GM21786 (cell line): ENCODE measurements around the gene TIAM1.

Experiments used
- ATAC-seq: cut with Tn5 transposase; IDR thresholded peaks from one replicate; pipeline ENCODE4 v1.9.1; 2021; ENCODE audit not compliant: unreplicated experiment

TIAM1 gene

DNA sequence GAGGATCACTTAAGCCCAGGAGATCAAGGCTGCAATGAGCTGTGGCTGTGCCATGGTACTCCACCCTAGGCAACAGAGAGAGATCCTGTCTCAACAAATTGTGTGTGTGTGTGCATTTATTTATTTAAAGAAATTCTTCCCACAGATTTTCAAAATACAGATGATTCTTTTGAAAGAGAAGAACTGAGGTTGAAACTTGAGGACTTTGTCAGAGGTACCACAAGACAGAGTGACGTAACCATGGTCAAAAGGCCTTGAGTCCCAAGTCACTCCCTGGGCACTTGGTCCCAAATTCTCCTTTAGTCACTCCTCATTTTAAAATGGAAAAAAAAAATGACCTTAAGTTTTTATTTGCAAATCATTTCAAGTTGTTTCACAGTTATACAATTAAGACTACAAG is 57.4 kb downstream of the TIAM1 start:
- ATAC-seq, result no peak

DNA sequence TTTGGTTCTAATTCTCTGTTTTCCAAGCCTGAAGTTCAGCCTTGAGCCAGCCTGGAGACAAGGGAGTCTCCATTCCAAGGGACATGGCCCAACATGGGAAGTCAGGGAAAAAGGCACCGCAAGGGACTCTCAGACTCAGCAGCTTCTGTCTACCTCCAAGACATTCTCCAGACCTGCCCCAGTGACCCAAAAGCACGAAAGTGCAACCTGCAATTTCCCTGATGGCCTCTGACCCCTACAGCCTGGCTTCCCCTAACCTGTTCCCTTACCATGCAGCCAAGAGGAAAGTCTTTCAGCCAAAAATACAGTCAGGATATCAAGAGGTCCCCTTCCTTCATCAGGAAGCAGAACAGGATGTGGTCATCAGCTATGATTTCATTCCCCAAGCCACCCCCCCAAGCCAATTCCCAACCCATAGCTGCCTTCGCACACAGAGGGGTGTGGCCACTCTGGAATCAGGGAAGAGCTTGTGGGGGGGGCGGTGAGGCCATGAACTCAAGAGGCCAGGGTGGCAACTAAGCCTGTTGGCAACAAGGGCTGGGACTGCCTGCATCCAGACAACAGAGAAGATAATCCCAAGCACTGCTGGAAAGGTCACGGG is 59.2 kb downstream of the TIAM1 start:
- ATAC-seq, result no peak

DNA sequence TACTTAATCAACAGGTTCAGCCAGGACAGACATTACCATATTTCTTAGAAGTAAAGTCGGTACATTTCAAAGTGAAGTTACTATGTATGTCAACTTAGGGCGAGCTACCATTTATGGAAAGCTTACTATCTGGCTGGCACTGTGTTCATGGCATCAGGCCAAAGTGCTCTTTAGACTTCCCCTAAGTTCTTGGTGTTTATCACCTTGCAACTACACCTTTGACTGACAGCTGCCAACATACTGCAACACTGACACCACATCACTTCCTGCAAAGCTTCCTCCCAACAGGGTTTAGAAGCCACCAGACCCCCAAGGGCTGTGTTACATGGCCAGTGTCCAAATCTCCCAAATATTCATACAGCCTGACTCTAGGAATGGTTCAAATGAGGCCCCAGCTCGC is 61.0 kb downstream of the TIAM1 start:
- ATAC-seq, result no peak

DNA sequence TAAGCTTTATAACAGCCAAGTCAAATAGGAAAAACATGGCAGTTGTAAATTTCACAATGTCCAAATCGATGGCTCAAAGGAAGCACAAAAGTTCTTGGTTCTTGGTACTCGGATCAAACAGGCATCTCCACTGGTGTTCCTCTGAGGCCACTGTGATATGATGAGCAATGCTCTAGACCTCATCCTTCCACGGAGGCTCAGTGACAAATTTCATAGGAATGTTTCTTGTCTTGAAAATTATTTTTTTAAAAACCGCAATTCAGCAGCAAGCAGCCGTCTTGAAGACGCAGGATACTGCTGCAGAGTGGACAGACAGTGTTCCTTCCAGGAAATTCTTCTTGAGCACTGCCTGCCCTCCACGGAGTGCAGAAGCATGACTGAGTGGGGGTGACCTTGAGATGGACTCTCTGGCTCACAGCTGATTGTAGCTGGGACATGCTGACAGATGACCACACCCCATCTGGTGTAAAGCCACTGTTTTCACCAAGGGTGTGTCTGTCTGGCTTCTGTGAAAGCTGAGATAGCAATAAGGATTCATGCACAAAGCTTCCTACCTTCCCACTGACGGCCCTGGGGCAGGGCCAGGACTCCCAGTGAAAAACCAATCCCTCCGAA is 61.9 kb downstream of the TIAM1 start:
- ATAC-seq, result no peak

DNA sequence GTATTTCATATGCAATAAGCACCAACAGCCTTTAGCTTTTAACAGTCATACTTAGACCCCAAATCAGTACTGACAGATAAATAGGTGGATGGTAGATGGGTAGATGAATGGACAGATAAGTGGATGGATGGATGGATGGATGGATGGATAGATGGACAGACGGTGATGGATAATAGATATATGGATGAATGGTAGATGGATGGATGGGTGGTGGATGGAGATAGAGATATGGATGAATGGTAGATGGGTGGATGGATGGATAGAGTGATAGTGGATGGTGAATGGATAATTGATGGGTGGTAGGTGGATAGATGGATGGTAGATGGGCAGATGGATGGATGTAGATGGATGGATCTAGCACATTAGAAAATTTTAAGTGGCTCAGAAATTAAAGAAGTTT is 62.5 kb downstream of the TIAM1 start:
- ATAC-seq, result no peak

DNA sequence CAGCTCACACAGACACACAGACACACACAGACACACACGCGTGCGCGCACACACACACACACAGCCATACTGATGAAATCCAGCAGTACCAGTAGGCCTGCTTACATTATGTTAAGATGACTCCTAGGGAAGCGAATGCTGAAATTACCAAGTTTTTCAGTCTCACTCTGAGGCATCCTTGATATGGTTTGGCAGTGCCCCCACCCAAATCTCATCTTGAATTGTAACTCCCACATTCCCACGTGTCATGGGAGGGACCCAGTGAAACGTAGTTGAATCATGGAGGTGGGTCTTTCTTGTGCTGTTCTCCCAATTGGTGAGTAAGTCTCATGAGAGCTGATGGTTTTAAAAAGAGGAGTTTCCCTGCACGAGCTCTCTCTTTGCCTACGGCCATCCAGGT is 64.1 kb downstream of the TIAM1 start:
- no peak for ATAC-seq

DNA sequence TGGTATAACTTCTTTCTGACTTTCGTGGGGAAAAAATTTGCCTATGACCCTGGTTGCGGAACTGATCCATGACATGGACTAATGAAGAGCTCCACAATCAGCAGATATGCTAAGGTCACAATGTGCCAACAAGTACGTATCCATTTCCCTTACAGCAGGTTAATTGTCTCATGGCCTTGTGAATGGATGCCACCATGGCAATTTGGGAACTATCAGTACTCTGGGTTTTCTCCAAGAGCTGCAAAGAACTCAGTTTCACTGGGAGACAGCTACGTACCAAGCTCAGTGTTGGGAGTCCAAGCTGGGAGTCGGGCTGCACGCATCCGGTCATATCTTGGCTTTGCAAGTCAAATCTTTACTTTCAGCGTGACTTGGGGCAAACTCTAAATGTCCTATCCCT is 64.8 kb downstream of the TIAM1 start:
- ATAC-seq, result no peak

DNA sequence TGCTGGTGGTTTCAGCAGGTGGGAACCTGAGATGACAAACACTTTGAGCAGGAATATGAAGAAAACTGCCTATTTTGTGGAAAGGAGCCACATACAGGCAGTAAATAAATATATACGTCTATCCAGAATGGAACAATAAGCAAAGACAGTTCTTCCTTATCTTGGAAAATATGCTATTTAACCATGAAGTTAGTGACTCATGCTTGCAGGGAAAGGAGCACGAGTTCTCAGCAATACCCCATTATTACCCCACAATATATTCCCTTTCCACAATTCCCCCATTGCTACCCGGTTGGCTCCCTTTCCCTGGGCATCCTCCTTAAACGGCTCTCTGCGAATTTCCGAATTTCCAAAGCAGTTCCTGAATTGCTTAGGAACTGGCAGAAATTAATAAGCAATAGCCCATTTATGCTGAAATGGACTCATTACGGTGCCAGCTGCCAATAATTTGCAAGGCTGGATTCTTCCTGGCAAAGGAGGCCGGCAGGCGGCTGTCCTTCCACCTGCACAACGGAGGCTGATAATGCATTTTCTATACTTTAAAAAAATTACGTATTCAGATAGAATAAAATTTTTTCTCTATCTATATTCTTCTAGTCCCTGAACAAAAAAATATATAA is 65.4 kb downstream of the TIAM1 start:
- no peak for ATAC-seq

DNA sequence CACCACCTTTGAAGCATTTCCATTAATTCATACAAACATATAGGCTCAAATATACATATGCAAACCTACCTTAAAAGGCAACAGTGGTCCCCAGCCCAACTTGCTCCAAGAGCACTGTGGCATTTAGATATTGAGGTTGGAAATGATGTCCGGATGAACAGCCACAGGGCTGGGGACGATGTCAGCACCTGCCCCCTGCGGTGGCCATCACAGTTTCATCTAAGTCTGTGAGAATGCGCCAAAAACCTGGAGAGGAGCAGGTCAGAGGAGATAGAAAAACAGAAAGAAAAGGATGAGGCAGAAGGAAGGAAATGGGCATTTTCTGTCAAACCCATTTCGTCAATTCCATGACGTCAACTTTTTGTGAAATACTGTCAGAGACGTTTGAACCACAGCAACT is 67.4 kb downstream of the TIAM1 start:
- ATAC-seq, result no peak

DNA sequence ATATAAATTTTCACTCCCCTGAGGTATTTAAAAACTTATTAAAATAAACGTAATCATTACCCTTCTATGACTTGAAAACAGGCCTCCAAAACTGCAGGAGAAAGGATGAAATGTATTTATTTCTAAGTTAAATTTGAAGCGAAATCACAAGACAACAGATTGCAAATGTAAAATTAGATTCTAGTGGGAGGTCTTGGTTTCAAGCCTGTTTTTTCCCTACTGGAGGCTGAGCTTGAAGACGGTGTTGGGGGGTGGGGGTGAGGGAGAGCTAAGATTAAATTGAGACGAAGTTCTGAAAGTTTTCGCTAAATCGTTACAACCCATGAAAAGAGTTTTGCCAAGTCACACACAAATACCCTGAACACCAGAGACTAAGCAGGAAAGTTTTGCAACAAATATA is 68.2 kb downstream of the TIAM1 start:
- no peak for ATAC-seq

DNA sequence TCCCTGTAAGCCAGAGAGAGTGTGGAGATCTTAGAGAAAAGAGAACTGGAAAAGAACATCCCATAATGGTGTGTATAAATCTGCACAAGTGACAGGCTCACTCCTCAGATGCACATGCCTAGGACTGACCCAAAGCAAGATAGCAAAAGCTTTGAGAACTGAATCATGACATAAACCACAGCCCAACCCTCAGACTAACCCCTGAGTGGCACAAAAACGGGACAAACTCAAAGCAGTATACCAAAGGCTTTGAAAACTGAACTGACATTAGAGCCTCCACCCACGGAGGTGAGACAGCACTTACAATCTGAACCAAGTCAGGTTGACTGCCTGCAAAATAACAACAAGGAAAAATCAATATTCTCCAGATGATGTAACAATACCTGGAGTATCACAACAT is 70.8 kb downstream of the TIAM1 start:
- no peak for ATAC-seq

DNA sequence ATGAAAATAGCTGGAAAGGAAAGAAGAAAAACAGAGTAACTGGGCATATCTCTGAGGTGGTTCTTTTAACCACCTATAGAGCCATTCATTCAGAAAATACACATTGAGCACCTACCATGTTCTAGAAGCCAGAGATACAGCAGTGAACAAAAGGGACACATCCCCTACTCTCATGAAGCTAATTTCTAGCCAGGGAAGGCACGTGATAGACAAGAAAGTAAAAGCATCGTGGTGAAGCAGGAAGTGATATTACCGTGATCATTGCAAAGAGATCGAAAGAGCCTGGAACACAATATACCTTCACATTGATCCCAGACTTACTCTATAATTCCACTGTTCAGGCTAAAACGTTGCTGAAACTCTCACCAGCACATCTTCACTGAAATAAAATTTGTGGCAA is 76.0 kb downstream of the TIAM1 start:
- no peak for ATAC-seq

DNA sequence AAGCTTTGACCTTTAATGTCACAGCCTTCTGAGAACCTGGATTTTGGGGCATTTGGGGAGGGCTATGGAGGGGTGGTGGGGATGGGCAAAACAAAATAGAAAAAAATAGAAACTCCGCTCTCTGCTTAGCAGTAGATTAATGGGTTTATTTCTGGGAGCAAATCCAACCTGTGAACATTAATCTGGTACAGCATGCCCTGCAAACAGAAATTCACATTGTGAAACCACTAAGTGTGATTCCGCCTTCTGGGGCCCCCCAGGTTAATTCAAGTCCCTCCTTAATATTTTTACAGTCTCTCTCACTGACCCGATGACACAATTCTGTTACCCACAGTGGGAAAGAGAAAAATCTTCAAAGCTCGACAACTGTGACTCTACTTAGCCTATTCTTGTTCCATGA is 76.4 kb downstream of the TIAM1 start:
- ATAC-seq, result no peak

DNA sequence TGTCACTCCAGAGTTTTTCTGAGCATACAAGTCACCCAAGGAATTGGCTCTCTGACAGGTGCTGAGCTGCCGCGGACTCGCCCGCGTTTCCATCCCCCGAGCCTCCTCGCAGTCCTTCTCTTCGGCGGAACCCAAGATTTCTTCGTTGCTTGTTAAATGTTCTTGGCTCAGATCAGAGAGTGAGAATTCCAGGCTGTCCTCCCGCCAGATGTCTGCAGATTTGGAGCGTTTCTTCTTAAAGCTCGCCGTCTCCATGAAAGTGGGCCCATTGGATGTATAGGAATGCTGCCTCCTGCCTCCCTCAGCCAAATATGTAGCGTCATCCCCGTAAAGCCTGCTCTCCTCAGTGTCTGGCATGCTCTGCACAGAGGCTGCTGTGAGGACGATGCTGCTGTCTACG is 77.8 kb downstream of the TIAM1 start:
- no peak for ATAC-seq

DNA sequence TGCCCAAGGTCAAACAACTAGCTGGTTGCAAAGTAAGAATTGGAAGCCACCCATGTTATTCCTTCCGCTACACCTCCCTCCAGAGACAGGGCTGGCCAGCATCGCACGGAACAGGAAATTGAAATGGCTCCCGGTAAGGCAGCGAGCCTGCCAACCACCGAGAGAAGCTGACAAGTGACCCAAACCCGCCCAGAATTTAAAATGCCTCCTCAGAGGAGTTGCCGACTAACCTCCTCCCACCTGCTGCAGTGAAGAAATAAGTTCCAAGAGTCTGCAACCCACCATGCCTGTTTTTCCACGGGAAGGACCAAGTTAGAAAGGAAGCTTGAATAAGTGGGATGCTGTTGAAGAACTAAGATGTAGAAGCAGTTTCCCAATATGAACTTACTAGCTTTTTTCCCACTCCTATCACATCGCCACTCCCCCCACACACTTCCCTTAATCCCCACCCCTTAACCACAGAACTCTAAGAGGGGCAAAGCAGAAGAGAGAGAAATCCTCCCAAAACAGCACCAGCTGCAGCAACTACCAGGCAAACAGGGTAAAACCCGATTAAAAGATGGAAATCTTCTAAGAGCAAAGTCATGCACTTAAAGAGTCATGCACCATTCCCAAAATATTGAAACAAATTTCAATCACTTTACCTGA is 78.6 kb downstream of the TIAM1 start:
- no peak for ATAC-seq

DNA sequence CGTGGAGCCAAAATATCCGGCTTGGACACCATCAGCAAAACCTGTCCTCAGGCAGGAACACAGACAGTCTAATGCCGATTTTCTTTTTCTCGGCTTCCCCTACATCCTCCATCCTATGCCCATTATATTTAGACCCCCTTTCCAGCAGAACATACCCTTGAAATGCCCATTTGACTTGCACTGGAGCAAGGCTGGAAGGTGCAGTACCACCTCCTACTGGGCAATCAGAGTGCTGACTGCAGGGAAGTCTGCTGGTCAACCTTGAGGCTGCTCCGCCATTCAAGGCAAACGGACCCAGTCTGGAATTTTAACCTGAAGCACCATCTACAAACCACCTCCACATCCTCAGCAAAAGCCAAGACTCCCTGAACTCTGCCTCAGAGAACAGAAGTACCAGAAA is 79.5 kb downstream of the TIAM1 start:
- no peak for ATAC-seq

DNA sequence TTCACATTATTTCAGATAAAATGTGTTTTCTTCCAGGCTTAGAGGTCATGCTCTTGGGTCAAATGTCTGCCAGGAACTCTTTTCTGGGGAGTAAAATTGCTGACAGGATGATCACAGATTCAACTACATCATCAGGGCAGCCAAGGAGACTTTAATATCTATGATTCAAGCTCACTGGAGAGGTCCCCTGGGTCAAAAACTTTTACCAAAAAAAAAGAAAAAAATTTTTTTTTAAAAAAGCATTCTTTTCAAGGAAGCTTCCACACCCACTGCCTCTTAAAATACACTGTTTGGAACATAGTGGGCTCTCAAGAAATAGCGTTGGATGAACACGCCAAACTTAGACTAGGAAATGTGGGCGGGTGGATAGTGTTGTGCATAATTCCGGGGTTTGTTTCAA is 81.3 kb downstream of the TIAM1 start:
- no peak for ATAC-seq

DNA sequence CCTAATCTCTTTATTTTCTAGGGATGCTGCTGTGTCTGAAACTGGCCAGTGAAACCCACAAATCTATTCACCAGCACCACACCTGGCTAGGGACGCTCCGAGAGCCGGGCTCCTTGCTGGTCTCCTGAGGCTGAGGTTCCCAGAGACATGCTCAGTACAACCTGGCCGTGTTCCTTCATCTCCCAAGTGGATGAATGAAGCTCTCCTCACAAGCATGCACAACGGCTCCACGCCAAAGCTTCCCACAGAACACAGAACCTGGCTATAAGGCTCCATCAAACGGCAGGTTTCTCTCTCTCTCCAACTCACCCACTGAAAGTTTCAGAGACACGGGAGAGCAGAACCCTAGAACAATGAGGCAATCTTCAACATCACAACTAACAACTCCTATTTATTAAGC is 82.3 kb downstream of the TIAM1 start:
- ATAC-seq, result no peak

DNA sequence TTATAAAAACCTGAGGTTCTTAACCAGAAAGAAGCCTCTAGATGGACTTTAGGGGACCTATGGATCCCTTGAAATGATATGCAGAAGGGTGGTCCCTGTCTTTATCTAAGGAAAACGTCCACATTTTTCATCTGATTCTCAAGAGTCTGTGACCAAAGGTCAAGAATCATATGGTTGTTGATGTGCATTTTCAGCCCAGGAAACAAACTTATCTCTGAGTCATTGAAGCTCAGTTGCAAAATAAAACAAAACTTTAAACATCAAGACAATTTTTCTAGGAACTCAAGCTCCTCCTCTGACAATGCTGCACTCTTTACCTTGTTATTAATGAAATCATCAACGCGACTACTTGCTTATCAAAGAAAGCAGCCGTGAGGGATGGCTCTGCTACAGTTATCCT is 83.3 kb downstream of the TIAM1 start:
- ATAC-seq, result no peak

DNA sequence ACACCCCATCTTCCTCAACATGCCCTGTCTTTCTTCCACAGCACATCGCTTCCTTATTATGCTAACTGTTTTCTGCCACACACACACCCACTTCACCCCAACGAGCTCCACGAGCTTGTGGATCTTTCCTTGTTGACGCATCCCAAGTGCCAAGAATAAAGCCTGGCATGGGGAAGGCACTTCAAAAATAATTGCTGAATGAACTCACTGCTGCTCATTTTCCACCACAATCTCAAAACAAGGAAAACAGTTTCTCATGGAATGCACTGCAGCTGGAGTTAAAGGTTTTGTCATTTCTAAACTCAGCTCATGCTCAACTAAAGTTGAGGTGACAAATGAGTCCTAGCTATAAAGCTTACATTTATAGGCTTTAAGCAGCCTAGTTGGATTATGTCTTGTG is 86.0 kb downstream of the TIAM1 start:
- ATAC-seq, result no peak

DNA sequence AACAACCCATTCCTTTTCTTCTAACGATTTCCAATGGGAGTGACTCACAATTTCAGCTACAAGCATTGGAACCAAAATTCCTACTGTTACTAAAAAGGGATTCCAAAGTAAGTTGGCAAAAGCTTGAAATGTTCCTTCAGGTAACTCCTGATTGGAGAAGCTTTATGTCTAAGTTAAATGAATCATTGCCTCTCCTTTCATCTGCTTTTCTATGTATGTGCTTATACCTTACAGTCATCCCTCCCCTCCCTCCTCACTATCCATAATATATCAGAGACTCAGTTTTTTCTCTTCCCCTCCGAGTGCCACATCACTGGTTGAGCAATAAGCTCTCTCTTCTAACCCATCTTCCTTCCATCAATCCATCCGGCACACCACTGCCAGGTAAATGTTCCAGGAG is 86.8 kb downstream of the TIAM1 start:
- ATAC-seq, result no peak

DNA sequence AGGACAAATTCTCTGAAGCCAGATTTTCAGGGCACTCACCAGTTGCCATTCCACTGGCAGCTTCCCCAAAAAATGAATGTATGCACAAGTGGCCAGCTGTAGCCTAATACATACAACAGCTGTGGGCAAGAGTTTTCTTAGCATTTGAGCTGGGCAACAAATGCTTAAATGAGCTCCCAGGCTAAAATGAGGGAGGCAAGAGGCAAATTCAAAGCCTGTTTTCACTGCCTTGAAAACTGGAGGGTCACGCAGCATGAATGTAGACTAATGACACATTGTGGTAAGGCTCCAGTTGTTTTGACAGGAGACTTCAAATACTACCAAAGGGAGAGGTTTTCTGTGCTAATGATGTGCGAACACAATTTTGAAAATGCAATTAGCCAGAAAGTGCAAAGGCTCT is 88.2 kb downstream of the TIAM1 start:
- ATAC-seq, result no peak
